ENCODE results near the gene OR2M4. TPM values are rescaled to one million over a fixed set of nuclear protein-coding genes. Genes with fewer than 3 reads are reported as not detected.
"Not testable (repeated sequence)": the region's sequence is repeated elsewhere in the genome, so short reads cannot be mapped to it uniquely, and the experiment has no call there.

Gene OR2M4
- total RNA-seq, 1 experiment from 2014 or later: not detected

DNA sequence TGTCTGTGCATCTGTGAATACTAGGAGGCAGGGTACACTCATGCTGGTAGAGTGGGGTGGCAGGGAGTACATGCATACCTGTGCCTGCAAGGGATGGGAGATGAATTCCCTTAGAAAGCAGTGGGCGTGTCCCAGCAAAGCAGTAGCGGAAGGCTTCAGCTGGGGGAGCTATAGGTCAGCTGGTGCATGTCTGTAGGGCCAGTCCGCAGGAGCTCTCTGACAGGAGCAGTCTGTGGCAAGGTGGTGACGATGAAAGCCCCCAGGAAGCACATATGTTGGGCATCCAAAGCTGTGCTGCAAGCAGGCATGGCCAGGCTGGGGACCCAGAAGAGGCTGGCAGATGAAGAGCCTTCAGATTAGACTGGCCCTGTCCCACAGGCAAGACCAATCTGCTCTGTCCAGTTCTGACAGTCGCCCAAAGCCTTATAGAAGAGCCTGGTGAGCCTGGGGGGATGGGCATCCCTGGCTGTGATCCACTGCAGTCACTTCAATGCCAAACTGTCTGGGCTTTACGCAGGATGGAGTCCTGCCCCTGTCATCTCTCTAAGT, 1.8 kb upstream of the OR2M4 start:
- CTCF ChIA-PET: no interaction called here
- no TSS peak for BruUV-seq (replicated peaks)

DNA sequence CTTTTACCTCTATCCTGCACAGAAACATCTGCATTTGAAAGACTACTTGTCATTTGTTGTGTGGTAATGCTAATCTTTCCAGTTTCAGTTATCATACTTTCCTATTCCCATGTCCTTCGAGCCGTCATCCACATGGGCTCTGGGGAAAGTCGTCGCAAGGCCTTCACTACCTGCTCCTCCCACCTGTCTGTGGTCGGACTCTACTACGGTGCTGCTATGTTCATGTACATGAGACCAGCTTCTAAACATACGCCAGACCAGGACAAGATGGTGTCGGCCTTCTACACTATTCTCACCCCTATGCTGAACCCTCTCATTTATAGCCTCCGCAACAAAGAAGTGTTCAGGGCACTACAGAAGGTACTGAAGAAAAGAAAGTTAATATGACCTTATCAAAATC, 8.3 kb downstream of the OR2M4 start:
- H3K9me3 Mint-ChIP-seq (ENCODE audit: low read depth, unreplicated experiment): peaks cover 11% of the 10 kb centered on the region

More for the DNA sequence above, 1.8 kb upstream of the OR2M4 start:
- Mint-ChIP-seq H3K9me3 (ENCODE audit: low read depth, unreplicated experiment) (peaks cover 23% of the 10 kb centered on the region), H3K27me3 (ENCODE audit: unreplicated experiment) (no peaks in the 10 kb centered on the region), H3K4me1 (ENCODE audit: low read depth, unreplicated experiment) (no peaks in the 10 kb centered on the region), H3K27ac (ENCODE audit: unreplicated experiment) (no peak overlapping the region), H3K4me3 (ENCODE audit: low read depth, unreplicated experiment) (no peak overlapping the region), H3K36me3 (ENCODE audit: insufficient read depth, unreplicated experiment) (no peaks in the 10 kb centered on the region)
- DNase-seq: no peak
- TF ChIP-seq, protein P1, sequence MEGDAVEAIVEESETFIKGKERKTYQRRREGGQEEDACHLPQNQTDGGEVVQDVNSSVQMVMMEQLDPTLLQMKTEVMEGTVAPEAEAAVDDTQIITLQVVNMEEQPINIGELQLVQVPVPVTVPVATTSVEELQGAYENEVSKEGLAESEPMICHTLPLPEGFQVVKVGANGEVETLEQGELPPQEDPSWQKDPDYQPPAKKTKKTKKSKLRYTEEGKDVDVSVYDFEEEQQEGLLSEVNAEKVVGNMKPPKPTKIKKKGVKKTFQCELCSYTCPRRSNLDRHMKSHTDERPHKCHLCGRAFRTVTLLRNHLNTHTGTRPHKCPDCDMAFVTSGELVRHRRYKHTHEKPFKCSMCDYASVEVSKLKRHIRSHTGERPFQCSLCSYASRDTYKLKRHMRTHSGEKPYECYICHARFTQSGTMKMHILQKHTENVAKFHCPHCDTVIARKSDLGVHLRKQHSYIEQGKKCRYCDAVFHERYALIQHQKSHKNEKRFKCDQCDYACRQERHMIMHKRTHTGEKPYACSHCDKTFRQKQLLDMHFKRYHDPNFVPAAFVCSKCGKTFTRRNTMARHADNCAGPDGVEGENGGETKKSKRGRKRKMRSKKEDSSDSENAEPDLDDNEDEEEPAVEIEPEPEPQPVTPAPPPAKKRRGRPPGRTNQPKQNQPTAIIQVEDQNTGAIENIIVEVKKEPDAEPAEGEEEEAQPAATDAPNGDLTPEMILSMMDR (IDR thresholded peaks at IDR 0.05; ENCODE audit: unreplicated experiment): no peak
- intact Hi-C loops (cut with micrococcal nuclease; ENCODE audit: unreplicated experiment): no loop called here

DNA sequence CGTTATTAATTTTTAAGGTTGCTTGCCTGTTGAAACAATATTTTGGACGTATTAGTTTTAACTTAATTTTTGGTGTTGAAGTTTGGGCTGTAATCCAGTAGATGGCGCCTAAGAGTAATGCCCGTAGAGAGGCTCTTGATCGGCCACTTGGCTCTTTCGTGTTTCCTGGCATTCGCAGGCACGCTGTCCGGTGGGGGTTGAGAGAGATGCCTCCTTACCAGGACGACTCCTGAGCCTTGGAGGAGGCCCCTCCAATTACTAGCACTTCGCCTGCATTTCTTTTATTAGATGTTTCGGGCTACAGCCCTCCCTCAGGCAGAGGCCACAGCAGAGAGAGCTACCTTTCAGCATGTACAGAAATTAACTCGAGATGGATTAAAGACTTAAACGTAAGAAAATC, 12.0 kb downstream of the OR2M4 start:
- Mint-ChIP-seq H3K4me3 (ENCODE audit: low read depth, unreplicated experiment) (peak overlapping the region; percentile 26), H3K36me3 (ENCODE audit: insufficient read depth, unreplicated experiment) (peaks cover 4% of the 10 kb centered on the region), H3K4me1 (ENCODE audit: low read depth, unreplicated experiment) (no peaks in the 10 kb centered on the region), H3K27ac (ENCODE audit: unreplicated experiment) (no peak overlapping the region), H3K27me3 (ENCODE audit: unreplicated experiment) (no peaks in the 10 kb centered on the region), H3K9me3 (ENCODE audit: low read depth, unreplicated experiment) (peaks cover 13% of the 10 kb centered on the region)
- BruUV-seq (replicated peaks): no TSS peak
- intact Hi-C loops (cut with micrococcal nuclease; ENCODE audit: unreplicated experiment): loop anchor here (5.0 kb wide), 1 partner anchor 444 kb away; no protein-coding TSS in a partner anchor
- TF ChIP-seq, protein P1 (IDR thresholded peaks at IDR 0.05; ENCODE audit: unreplicated experiment): peak; percentile 62
- CTCF ChIA-PET: no interaction called here
- peak; percentile 33 for DNase-seq

More for the DNA sequence above, 8.3 kb downstream of the OR2M4 start:
- Mint-ChIP-seq H3K27me3 (ENCODE audit: unreplicated experiment) (no peaks in the 10 kb centered on the region), H3K36me3 (ENCODE audit: insufficient read depth, unreplicated experiment) (peaks cover 4% of the 10 kb centered on the region), H3K27ac (ENCODE audit: unreplicated experiment) (no peak overlapping the region), H3K4me3 (ENCODE audit: low read depth, unreplicated experiment) (no peak overlapping the region), H3K4me1 (ENCODE audit: low read depth, unreplicated experiment) (no peaks in the 10 kb centered on the region)
- TF ChIP-seq, protein P1 (IDR thresholded peaks at IDR 0.05; ENCODE audit: unreplicated experiment): no peak
- CTCF ChIA-PET: no interaction called here
- intact Hi-C loops (cut with micrococcal nuclease; ENCODE audit: unreplicated experiment): no loop called here
- BruUV-seq (replicated peaks): no TSS peak
- no peak for DNase-seq

DNA sequence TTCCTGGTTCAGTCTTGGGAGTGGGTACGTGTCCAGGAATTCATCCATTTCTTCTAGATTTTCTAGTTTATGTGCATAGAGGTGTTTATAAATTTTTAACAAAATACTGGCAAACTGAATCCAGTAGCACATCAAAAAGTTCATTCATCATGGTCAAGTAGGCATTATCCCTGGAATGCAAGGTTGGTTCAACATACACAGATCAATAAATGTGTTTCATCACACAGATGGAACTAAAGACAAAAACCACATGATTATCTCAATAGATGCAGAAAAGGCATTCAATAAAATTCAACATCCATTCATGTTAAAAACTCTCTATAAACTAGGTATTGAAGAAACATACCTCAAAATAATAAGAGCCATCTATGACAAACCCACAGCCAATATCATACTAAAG, 28.1 kb downstream of the OR2M4 start:
- H3K27ac Mint-ChIP-seq (ENCODE audit: unreplicated experiment); H3K27me3 Mint-ChIP-seq (ENCODE audit: unreplicated experiment); intact Hi-C loops (cut with micrococcal nuclease; ENCODE audit: unreplicated experiment); H3K4me3 Mint-ChIP-seq (ENCODE audit: low read depth, unreplicated experiment); H3K4me1 Mint-ChIP-seq (ENCODE audit: low read depth, unreplicated experiment); BruUV-seq (replicated peaks); DNase-seq; H3K36me3 Mint-ChIP-seq (ENCODE audit: insufficient read depth, unreplicated experiment); CTCF ChIA-PET: not testable (repeated sequence)
- H3K9me3 Mint-ChIP-seq (ENCODE audit: low read depth, unreplicated experiment): peaks cover 16% of the 10 kb centered on the region

DNA sequence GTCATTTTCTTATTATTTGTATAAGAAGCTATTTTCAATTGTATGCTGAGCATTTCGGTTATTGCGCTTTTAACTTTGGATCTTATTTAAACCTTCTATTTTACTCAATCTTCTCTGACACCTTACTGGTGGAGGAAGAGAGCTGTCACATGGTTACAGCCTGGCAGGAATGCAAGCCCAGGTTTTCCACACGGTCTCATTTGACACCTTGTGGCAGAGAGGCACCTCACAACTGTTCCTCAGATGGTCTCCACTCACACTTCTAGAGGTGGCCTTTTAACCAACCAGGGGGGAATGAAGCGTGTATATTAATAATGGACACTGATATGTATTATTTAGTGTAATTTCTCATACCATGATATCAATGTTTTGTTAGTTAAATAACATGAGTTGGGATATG, 37.0 kb downstream of the OR2M4 start:
- Mint-ChIP-seq H3K27ac (ENCODE audit: unreplicated experiment) (no peak overlapping the region), H3K4me3 (ENCODE audit: low read depth, unreplicated experiment) (no peak overlapping the region), H3K4me1 (ENCODE audit: low read depth, unreplicated experiment) (no peaks in the 10 kb centered on the region), H3K9me3 (ENCODE audit: low read depth, unreplicated experiment) (peaks cover 8% of the 10 kb centered on the region), H3K36me3 (ENCODE audit: insufficient read depth, unreplicated experiment) (no peaks in the 10 kb centered on the region), H3K27me3 (ENCODE audit: unreplicated experiment) (no peaks in the 10 kb centered on the region)
- BruUV-seq (replicated peaks): no TSS peak
- intact Hi-C loops (cut with micrococcal nuclease; ENCODE audit: unreplicated experiment): no loop called here
- DNase-seq: no peak
- CTCF ChIA-PET: no interaction called here
- TF ChIP-seq, protein P1 (IDR thresholded peaks at IDR 0.05; ENCODE audit: unreplicated experiment): no peak

DNA sequence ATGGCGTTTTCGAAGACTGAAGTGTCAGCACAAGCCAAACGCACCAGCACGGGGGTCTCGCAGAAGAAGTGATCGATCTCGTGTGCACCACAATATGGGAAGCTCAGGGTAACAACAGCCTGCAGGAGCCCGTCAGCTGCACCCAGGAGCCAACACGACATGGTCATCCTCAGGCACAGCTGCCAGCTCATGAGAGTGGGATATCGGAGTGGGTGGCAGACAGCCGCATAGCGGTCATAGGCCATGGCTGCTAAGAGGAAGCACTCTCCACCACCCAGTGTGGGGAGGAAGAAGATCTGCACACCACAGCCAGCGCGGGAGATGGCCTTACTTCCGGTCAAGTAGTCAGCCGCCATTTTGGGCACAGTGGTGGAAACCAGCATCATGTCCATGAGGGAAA, 42.0 kb downstream of the OR2M4 start:
- BruUV-seq (replicated peaks); CTCF ChIA-PET; H3K4me1 Mint-ChIP-seq (ENCODE audit: low read depth, unreplicated experiment); intact Hi-C loops (cut with micrococcal nuclease; ENCODE audit: unreplicated experiment); H3K27me3 Mint-ChIP-seq (ENCODE audit: unreplicated experiment); H3K9me3 Mint-ChIP-seq (ENCODE audit: low read depth, unreplicated experiment); DNase-seq; H3K4me3 Mint-ChIP-seq (ENCODE audit: low read depth, unreplicated experiment); H3K36me3 Mint-ChIP-seq (ENCODE audit: insufficient read depth, unreplicated experiment); H3K27ac Mint-ChIP-seq (ENCODE audit: unreplicated experiment): not testable (repeated sequence)
